HG03025 (cell line): Measurements from ENCODE around the gene VWC2.
A peak's percentile ranks its signal among the peaks of the same experiment; 100 is the strongest.

ENCODE experiments used
- ATAC-seq: cut with Tn5 transposase; IDR thresholded peaks from one replicate; pipeline ENCODE4 v1.9.1; 2021; ENCODE audit warnings: mild to moderate bottlenecking, moderate library complexity; ENCODE audit not compliant: unreplicated experiment, low FRiP score

Gene VWC2

GRCh38 chr7:49781996-49782395, 8.6 kb downstream of the VWC2 start:
- no peak for ATAC-seq

GRCh38 chr7:49783446-49783845, 10.0 kb downstream of the VWC2 start:
- no peak for ATAC-seq

- no peak for ATAC-seq
Measured at GRCh38 chr7:49787980-49788379, 14.5 kb downstream of the VWC2 start.

GRCh38 chr7:49788455-49789059, 15.1 kb downstream of the VWC2 start:
- no peak for ATAC-seq

GRCh38 chr7:49789736-49790135, 16.3 kb downstream of the VWC2 start:
- ATAC-seq: no peak

GRCh38 chr7:49790209-49790608, 16.8 kb downstream of the VWC2 start:
- no peak for ATAC-seq

GRCh38 chr7:49791088-49791741, 17.8 kb downstream of the VWC2 start:
- ATAC-seq: peak; percentile 89

- no peak for ATAC-seq
Measured at GRCh38 chr7:49797987-49798660, 24.7 kb downstream of the VWC2 start.

GRCh38 chr7:49800031-49800430, 26.6 kb downstream of the VWC2 start:
- ATAC-seq: no peak

GRCh38 chr7:49802600-49802999, 29.2 kb downstream of the VWC2 start:
- ATAC-seq: no peak

- ATAC-seq: no peak
Measured at GRCh38 chr7:49803812-49804211, 30.4 kb downstream of the VWC2 start.

- ATAC-seq: no peak
Measured at GRCh38 chr7:49805371-49806007, 32.1 kb downstream of the VWC2 start.

GRCh38 chr7:49812534-49812933, 39.1 kb downstream of the VWC2 start:
- no peak for ATAC-seq

GRCh38 chr7:49817279-49817678, 43.8 kb downstream of the VWC2 start:
- ATAC-seq: no peak

- no peak for ATAC-seq
Measured at GRCh38 chr7:49821181-49821580, 47.7 kb downstream of the VWC2 start.

- no peak for ATAC-seq
Measured at GRCh38 chr7:49822856-49823255, 49.4 kb downstream of the VWC2 start.

GRCh38 chr7:49823566-49823965, 50.1 kb downstream of the VWC2 start:
- no peak for ATAC-seq

- no peak for ATAC-seq
Measured at GRCh38 chr7:49839863-49840645, 66.6 kb downstream of the VWC2 start.

GRCh38 chr7:49840751-49841405, 67.4 kb downstream of the VWC2 start:
- no peak for ATAC-seq

GRCh38 chr7:49845626-49846025, 72.2 kb downstream of the VWC2 start:
- no peak for ATAC-seq
